Activated T-cell treated with anti-CD3 and anti-CD28 coated beads, Interleukin-2, amount 50 U/mL, for 72 hours (primary cell): ENCODE data around the gene KIF26A. TPM values are rescaled to one million over a fixed set of nuclear protein-coding genes. Genes with fewer than 3 reads are reported as not detected.

Source experiments
- ATAC-seq, 2 donors: fragments of 150-1000 bp; cut with Tn5 transposase; replicated peaks in 1 of 2; 2 replicates each; pipeline ENCODE4 v1.10.0; 2021; ENCODE audit warnings: moderate library complexity in 2 of 2, mild to moderate bottlenecking in 1 of 2
- DNase-seq, 2 donors: peaks; one replicate each; pipeline ENCODE4 v3.0.0; 2021 to 2022; ENCODE audit warnings: mixed read lengths in 1 of 2
- H3K27ac Mint-ChIP-seq: one replicate; pipeline ENCODE4 v1.8.0; 2022; ENCODE audit warnings: mild to moderate bottlenecking, moderate library complexity, mixed read lengths
- H3K27me3 Mint-ChIP-seq: one replicate; pipeline ENCODE4 v1.8.0; 2022; ENCODE audit warnings: low read depth, mixed read lengths
- H3K36me3 Mint-ChIP-seq, 2 donors: one replicate each; pipeline ENCODE4 v1.8.0; 2022; ENCODE audit warnings: mixed read lengths in 2 of 2, mild to moderate bottlenecking in 1 of 2; ENCODE audit not compliant: insufficient read depth in 2 of 2
- H3K4me1 Mint-ChIP-seq: one replicate; pipeline ENCODE4 v1.8.0; 2022; ENCODE audit warnings: low read depth, mixed read lengths
- H3K4me3 Mint-ChIP-seq, 2 donors: one replicate each; pipeline ENCODE4 v1.8.0; 2022; ENCODE audit warnings: mild to moderate bottlenecking in 2 of 2, mixed read lengths in 2 of 2, moderate library complexity in 2 of 2
- H3K9me3 Mint-ChIP-seq, 2 donors: one replicate each; pipeline ENCODE4 v1.8.0; 2022; ENCODE audit warnings: mixed read lengths in 2 of 2
- total RNA-seq, 2 donors: library from RNA; stranded (reverse); gene quantifications; one replicate each; pipeline ENCODE4 v1.2.3, GENCODE V29; 2022

Gene KIF26A
- total RNA-seq, 2 donors from 2014 or later, result 0.05 to 0.25 TPM

DNA sequence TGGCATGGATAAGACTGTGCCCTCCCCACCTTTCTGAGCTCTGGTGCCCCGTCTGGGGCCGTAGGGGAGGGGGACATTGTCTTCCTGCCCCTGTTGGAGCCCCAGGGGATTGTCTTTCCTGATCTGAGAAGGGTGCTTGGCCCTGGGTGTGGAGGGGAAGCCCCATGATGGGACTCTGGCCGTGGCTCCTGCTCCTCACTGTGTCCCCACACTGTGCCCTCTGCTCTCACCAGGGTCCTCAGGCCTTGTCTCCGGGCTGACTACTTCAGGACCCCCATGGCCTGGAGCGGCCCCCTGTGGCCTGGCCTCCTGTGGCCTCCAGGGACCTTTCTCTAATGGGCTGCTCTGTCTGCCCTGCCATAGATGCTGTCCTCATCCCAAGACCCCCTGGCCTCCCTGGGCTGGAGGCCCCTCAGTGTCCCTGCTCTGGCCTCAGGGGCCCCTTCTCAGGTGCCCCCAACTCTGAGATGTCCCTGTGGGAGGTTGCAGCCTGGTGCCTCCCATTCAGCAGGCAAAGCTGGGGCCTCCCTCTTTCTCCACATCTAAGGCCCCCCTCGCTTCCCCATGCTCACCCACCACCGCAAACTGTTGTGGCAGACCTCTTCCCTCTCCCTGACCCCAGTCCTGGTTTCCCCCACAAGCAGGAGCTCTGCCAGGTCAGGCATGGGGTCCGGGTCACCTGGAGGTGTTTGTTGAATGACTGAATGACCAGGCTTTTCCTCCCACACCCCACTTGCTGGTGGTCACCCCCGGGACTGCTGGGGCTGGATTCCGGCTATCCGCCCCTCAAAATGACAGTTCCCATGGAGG lies 4.0 kb downstream of the KIF26A start:
- Mint-ChIP-seq H3K27ac (no peak overlapping the region), H3K4me1 (peaks cover under 1% of the 10 kb centered on the region), H3K4me3 (no peak overlapping the region), H3K27me3 (peaks cover 12% of the 10 kb centered on the region), H3K9me3 (no peaks in the 10 kb centered on the region), H3K36me3 (no peaks in the 10 kb centered on the region)
- no peak for DNase-seq
- no peak for ATAC-seq

- no peaks in the 10 kb centered on the region for H3K36me3 Mint-ChIP-seq
- ATAC-seq (no peak), DNase-seq (no peak)
These were observed 4.6 kb downstream of the KIF26A start for GRCh38 chr14:104142946-104143470.

DNA sequence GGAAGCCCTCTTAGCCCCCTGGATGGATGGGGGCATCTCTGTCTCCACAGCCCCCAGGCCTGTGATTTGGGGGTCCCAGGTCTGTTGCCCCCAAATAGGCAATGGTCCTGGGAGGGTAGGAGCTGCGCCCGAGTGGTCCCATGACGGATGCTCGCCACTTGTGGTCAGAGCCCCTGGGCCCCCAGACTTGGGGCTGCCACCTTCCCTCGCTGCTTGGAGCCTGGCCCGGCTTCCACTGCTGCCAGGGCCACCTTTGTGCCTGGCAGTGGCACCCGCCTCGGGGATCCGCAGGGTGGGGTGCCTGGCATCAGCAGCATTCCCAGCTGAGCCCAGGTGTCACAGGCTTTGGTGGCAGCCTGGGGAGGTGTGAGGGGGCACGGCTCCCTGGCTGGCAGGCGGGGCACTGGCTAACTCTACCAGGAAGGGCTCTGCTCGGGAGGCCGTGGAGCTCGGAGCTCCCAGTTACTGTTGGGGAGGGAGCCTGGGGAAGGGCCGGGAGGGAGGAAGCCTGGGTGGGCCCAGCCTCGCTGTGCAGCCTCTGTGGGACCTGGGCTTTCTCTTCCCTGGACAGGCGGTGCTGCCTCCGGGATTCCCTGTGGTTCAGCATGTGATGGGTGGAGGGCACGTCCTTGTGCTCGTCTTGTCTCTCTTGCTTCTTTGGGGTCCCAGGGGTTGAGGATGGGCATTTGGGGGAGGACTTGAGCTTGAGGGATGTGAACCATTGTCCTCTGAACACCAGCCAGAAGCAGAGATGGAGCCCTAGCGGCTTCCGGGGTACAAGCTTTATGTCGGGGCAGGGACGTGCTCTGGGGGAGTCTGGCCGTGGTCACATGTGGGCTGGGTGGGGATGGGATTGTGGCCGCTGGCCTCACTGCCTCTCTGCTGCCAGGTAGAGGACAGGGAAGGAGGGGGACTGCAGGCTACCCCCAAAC lies 5.4 kb downstream of the KIF26A start:
- Mint-ChIP-seq H3K4me1 (no peaks in the 10 kb centered on the region), H3K9me3 (no peaks in the 10 kb centered on the region)

More at GRCh38 chr14:104142946-104143470, 4.6 kb downstream of the KIF26A start:
- Mint-ChIP-seq H3K9me3 (no peaks in the 10 kb centered on the region), H3K27me3 (peaks cover 12% of the 10 kb centered on the region), H3K27ac (no peak overlapping the region), H3K4me1 (no peaks in the 10 kb centered on the region), H3K4me3 (no peak overlapping the region)

DNA sequence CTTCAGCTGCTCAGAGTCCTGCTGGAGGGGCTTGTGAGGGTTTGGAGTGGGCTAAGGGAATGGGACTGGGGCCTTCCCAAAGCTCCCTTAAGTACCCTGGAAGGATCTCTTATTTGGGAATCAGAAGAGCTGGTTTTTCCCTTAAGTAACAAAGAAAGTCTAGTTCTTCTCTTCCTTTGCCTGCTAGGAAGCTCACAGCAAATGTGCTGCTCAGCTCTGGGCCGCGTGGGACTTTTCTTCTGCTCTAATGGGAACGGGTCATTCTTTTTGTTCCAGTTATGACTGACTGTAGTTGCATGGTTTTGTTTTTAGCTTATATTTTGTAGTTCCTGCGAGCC lies 6.0 kb downstream of the KIF26A start:
- H3K36me3 Mint-ChIP-seq, result no peaks in the 10 kb centered on the region
- H3K27ac Mint-ChIP-seq, result no peak overlapping the region
- no peak overlapping the region for H3K4me3 Mint-ChIP-seq
- no peak for DNase-seq
- no peaks in the 10 kb centered on the region for H3K9me3 Mint-ChIP-seq
- peaks cover 8% of the 10 kb centered on the region for H3K27me3 Mint-ChIP-seq
- no peak for ATAC-seq
- no peaks in the 10 kb centered on the region for H3K4me1 Mint-ChIP-seq

More for the DNA sequence above, 5.4 kb downstream of the KIF26A start:
- Mint-ChIP-seq H3K27ac (no peak overlapping the region), H3K27me3 (peaks cover 12% of the 10 kb centered on the region), H3K36me3 (no peaks in the 10 kb centered on the region), H3K4me3 (no peak overlapping the region)
- DNase-seq, result no peak
- no peak for ATAC-seq

GRCh38 chr14:104144911-104145825 lies 6.8 kb downstream of the KIF26A start:
- no peaks in the 10 kb centered on the region for H3K9me3 Mint-ChIP-seq
- H3K4me1 Mint-ChIP-seq, result no peaks in the 10 kb centered on the region
- H3K27me3 Mint-ChIP-seq, result peaks cover under 1% of the 10 kb centered on the region
- H3K27ac Mint-ChIP-seq, result no peak overlapping the region
- H3K4me3 Mint-ChIP-seq, result no peak overlapping the region
- H3K36me3 Mint-ChIP-seq, result no peaks in the 10 kb centered on the region
- DNase-seq (no peak), ATAC-seq (no peak)

- Mint-ChIP-seq H3K9me3 (no peaks in the 10 kb centered on the region), H3K4me1 (no peaks in the 10 kb centered on the region), H3K36me3 (no peaks in the 10 kb centered on the region), H3K27me3 (no peaks in the 10 kb centered on the region), H3K27ac (no peak overlapping the region), H3K4me3 (no peak overlapping the region)
- no peak for DNase-seq
- ATAC-seq, result no peak
These were observed 7.6 kb downstream of the KIF26A start for GRCh38 chr14:104145826-104146601.

GRCh38 chr14:104146651-104147345 lies 8.4 kb downstream of the KIF26A start:
- no peak for DNase-seq
- H3K27ac Mint-ChIP-seq, result no peak overlapping the region
- no peaks in the 10 kb centered on the region for H3K9me3 Mint-ChIP-seq
- no peaks in the 10 kb centered on the region for H3K36me3 Mint-ChIP-seq
- ATAC-seq, result no peak
- H3K27me3 Mint-ChIP-seq, result no peaks in the 10 kb centered on the region
- no peaks in the 10 kb centered on the region for H3K4me1 Mint-ChIP-seq
- no peak overlapping the region for H3K4me3 Mint-ChIP-seq

GRCh38 chr14:104147346-104148125 lies 9.1 kb downstream of the KIF26A start:
- Mint-ChIP-seq H3K27ac (no peak overlapping the region), H3K4me3 (no peak overlapping the region), H3K9me3 (no peaks in the 10 kb centered on the region), H3K4me1 (no peaks in the 10 kb centered on the region), H3K27me3 (no peaks in the 10 kb centered on the region), H3K36me3 (no peaks in the 10 kb centered on the region)
- DNase-seq, result no peak
- ATAC-seq, result no peak

DNA sequence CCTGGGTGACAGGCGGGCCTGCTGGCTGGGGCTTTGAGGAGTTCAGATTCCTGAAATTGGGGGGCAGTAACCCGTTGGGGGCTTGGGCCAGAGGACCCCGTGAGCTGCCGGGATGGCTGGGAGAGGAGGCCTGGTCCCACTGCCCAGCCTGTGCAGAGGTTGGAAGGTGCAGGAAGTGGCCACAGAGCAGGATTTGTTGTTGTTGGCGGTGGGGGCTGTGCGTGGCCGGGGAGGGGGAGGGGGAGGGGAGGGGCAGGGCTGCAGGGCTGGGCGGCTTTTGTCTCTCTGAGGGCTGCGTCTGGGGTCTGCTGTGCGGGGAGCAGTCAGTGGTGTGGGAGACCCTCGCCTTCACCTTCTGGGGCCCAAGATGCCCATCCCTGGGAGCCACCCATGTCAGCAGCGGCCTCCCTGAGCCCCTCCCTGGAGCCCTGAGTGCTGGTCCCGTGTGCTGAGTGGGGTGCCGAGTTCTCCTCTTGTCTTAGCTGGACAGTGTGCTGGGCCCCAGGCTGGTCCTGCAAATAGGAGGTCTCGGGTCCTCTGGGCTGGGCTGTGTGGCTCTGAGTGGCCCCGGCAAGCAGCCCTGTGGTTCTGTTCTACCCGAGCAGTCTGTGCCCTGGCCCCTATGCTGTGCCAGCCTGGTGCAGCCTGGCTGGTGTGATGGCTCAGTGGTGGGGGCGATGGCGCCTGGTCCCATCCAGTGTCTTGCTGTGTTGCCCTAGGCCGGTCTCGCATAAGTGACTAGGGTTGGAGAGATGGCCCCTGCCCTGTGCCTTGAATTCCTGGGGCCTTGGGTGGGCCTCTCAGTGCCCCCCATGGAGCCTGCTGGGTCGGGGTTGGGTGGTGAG lies 10.3 kb downstream of the KIF26A start:
- Mint-ChIP-seq H3K4me3 (no peak overlapping the region), H3K9me3 (no peaks in the 10 kb centered on the region), H3K27ac (no peak overlapping the region), H3K4me1 (no peaks in the 10 kb centered on the region), H3K27me3 (no peaks in the 10 kb centered on the region), H3K36me3 (no peaks in the 10 kb centered on the region)
- DNase-seq (no peak), ATAC-seq (no peak)

GRCh38 chr14:104149278-104149595 lies 10.8 kb downstream of the KIF26A start:
- Mint-ChIP-seq H3K4me1 (no peaks in the 10 kb centered on the region), H3K27me3 (no peaks in the 10 kb centered on the region), H3K4me3 (no peak overlapping the region), H3K9me3 (no peaks in the 10 kb centered on the region), H3K27ac (no peak overlapping the region), H3K36me3 (no peaks in the 10 kb centered on the region)
- DNase-seq (no peak), ATAC-seq (no peak)
